HG02884 (cell line): Measurements from ENCODE around the gene CD151.

ENCODE experiments used
- ATAC-seq: cut with Tn5 transposase; IDR thresholded peaks from one replicate; pipeline ENCODE4 v1.9.1; 2021; ENCODE audit warnings: mild to moderate bottlenecking, moderate library complexity; ENCODE audit not compliant: unreplicated experiment

The CD151 gene

GRCh38 chr11:796565-797295 is 36.0 kb upstream of the CD151 start:
- ATAC-seq: no peak

- peak; percentile 36 for ATAC-seq
These were observed 35.3 kb upstream of the CD151 start for GRCh38 chr11:797296-798092.

- peak; percentile 59 for ATAC-seq
These were observed 34.5 kb upstream of the CD151 start, which contains the start of gene SLC25A22 for GRCh38 chr11:798093-798713. Gene SLC25A22 (minus strand): TSS chr11:798281. CDS start chr11:795006, 3,275 bp downstream.

- no peak for ATAC-seq
These were observed 33.0 kb upstream of the CD151 start for GRCh38 chr11:799641-800316.

- ATAC-seq: no peak
These were observed 32.3 kb upstream of the CD151 start for GRCh38 chr11:800473-800872.

- no peak for ATAC-seq
These were observed 31.5 kb upstream of the CD151 start for GRCh38 chr11:801097-801780.

- no peak for ATAC-seq
These were observed 30.6 kb upstream of the CD151 start for GRCh38 chr11:802018-802617.

- ATAC-seq: no peak
These were observed 29.9 kb upstream of the CD151 start for GRCh38 chr11:802693-803466.

- ATAC-seq: no peak
These were observed 29.3 kb upstream of the CD151 start for GRCh38 chr11:803467-803742.

- no peak for ATAC-seq
These were observed 28.8 kb upstream of the CD151 start for GRCh38 chr11:803770-804598.

- no peak for ATAC-seq
These were observed 28.2 kb upstream of the CD151 start for GRCh38 chr11:804599-804964.

GRCh38 chr11:808427-809286 is 24.1 kb upstream of the CD151 start:
- no peak for ATAC-seq

GRCh38 chr11:809287-810039 is 23.3 kb upstream of the CD151 start, which contains the start of gene RPLP2:
Gene RPLP2 (plus strand): TSS chr11:809967. CDS start chr11:810235, 268 bp downstream.
- ATAC-seq: peak; percentile 59

- peak; percentile 8 for ATAC-seq
These were observed 22.6 kb upstream of the CD151 start for GRCh38 chr11:810040-810567.

GRCh38 chr11:811446-812245 is 21.1 kb upstream of the CD151 start:
- ATAC-seq: no peak

- no peak for ATAC-seq
These were observed 20.4 kb upstream of the CD151 start for GRCh38 chr11:812390-812789.
